CD4-positive, alpha-beta T cell (primary cell): Measurements from ENCODE around the gene MAMDC4. TPM values are rescaled to one million over a fixed set of nuclear protein-coding genes. Genes with fewer than 3 reads are reported as not detected.
A peak's percentile ranks its signal among the peaks of the same experiment; 100 is the strongest.

Experiments
- ATAC-seq: fragments of 200-7000 bp; cut with Tn5 transposase; one replicate; pipeline ENCODE4 v1.10.0; 2022; ENCODE audit warnings: mild to moderate bottlenecking; ENCODE audit not compliant: poor library complexity
- CTCF ChIA-PET: fragments of 350-600 bp; sonication (Branson Sonifier 250); formaldehyde crosslinking; loops from one replicate; lab custom pipeline; 2021; ENCODE audit warnings: antibody characterized with exemption, inconsistent platforms; lab: Charles Lee
- POLR2A ChIA-PET: fragments of 350-600 bp; sonication (Branson Sonifier 250); formaldehyde crosslinking; loops from one replicate; lab custom pipeline; 2021; ENCODE audit warnings: antibody characterized with exemption, inconsistent platforms; lab: Charles Lee
- DNase-seq, 14 experiments: peaks; one replicate each; pipeline ENCODE4 v3.0.0-alpha.2; 2013 to 2020; ENCODE audit warnings: mixed read lengths in 2 of 14
- H3K27ac ChIP-seq, 2 donors: one replicate each; pipeline versions ENCODE4 v1.5.1 to v1.7.0; 2013; ENCODE audit warnings: low read length in 2 of 2, low read depth in 1 of 2, mild to moderate bottlenecking in 1 of 2
- H3K27me3 ChIP-seq, 2 experiments: 1 replicate in 1 of 2; 2 replicates in 1 of 2; pipeline versions ENCODE4 v1.6.1 to v1.7.0; 2013; ENCODE audit warnings: low read length in 2 of 2, control low read depth in 1 of 2, mild to moderate bottlenecking in 1 of 2, moderate library complexity in 1 of 2; ENCODE audit not compliant: insufficient read depth in 2 of 2, control insufficient read depth in 1 of 2
- H3K36me3 ChIP-seq: one replicate; pipeline ENCODE4 v1.6.1; 2013; ENCODE audit warnings: low read length, control low read depth; ENCODE audit not compliant: insufficient read depth
- H3K4me1 ChIP-seq: one replicate; pipeline ENCODE4 v1.6.1; 2013; ENCODE audit warnings: low read length, control low read depth; ENCODE audit not compliant: insufficient read depth
- H3K4me3 ChIP-seq: one replicate; pipeline ENCODE4 v1.5.1; 2013; ENCODE audit warnings: mild to moderate bottlenecking, low read length, moderate library complexity
- H3K9me3 ChIP-seq, 2 experiments: 1 replicate in 1 of 2; 2 replicates in 1 of 2; pipeline versions ENCODE4 v1.6.1 to v1.7.0; 2013; ENCODE audit warnings: low read length in 2 of 2, mild to moderate bottlenecking in 2 of 2, control low read depth in 1 of 2, moderate library complexity in 1 of 2; ENCODE audit not compliant: control insufficient read depth in 1 of 2, insufficient read depth in 1 of 2
- H3K27ac Mint-ChIP-seq: one replicate; pipeline ENCODE4 v1.8.0; 2020; ENCODE audit warnings: mixed read lengths
- H3K27me3 Mint-ChIP-seq: one replicate; pipeline ENCODE4 v1.8.0; 2021; ENCODE audit warnings: mixed read lengths
- H3K36me3 Mint-ChIP-seq: one replicate; pipeline ENCODE4 v1.8.0; 2021; ENCODE audit warnings: low read depth, mixed read lengths
- H3K4me1 Mint-ChIP-seq: one replicate; pipeline ENCODE4 v1.8.0; 2021; ENCODE audit warnings: low read depth, mixed read lengths
- H3K4me3 Mint-ChIP-seq: one replicate; pipeline ENCODE4 v1.8.0; 2020; ENCODE audit warnings: mild to moderate bottlenecking, mixed read lengths
- H3K9me3 Mint-ChIP-seq: one replicate; pipeline ENCODE4 v1.8.0; 2020; ENCODE audit warnings: mixed read lengths
- intact Hi-C, 2 experiments: fragments of 100-400 bp; cut with DNase I in 1 of 2; cut with micrococcal nuclease in 1 of 2; formaldehyde crosslinking; loops; one replicate each; pipeline versions ENCODE4 v1.15.1 to v1.9.0; 2023 to 2025; cut with DNase I, micrococcal nuclease
- total RNA-seq, 174 experiments: library from RNA in 2 of 174; stranded (reverse) in 2 of 174; gene quantifications; one replicate each; pipeline ENCODE4 v1.2.3 and lab custom pipeline; 2021 to 2026
- TF ChIP-seq, protein P1 (sequence below): fragments of 200-600 bp; IDR thresholded peaks from one replicate; pipeline ENCODE4 v1.8.0; 2022; ENCODE audit warnings: antibody characterized with exemption, mild to moderate bottlenecking

The MAMDC4 gene
- total RNA-seq, 2 experiments from 2014 or later, result 2.2 to 3.4 TPM

- CTCF ChIA-PET, result no interaction called here
- no peak for DNase-seq
- H3K4me1 Mint-ChIP-seq, result no peaks in the 10 kb centered on the region
Observed at GRCh38 chr9:136828474-136829140, 23.5 kb upstream of the MAMDC4 start.

DNA sequence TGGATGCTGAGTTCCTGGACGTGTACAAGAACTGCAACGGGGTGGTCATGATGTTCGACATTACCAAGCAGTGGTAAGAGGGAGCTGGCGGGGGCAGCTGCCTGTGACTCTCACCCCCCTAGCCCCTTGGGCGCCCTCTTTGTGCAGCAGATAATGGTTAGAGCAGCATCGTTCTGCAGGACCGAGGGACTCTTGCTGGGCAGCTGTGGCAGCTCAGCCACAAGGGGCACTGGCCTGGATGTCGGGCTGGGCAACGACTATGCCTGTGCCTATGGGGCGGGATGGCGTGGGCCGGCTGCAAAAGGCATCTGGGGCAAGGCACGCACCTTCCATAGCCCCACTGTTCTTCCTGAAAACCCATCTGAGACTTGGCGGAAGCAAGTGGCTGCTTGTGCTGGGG, 22.7 kb upstream of the MAMDC4 start:
- POLR2A ChIA-PET, result no interaction called here
- H3K27ac Mint-ChIP-seq, result no peak overlapping the region
- CTCF ChIA-PET, result no interaction called here

More at GRCh38 chr9:136828474-136829140, 23.5 kb upstream of the MAMDC4 start:
- no peak overlapping the region for H3K27ac ChIP-seq
- no peak overlapping the region for H3K4me3 ChIP-seq
- peaks cover 30% of the 10 kb centered on the region for H3K36me3 Mint-ChIP-seq
- POLR2A ChIA-PET, result no interaction called here
- TF ChIP-seq, protein P1, sequence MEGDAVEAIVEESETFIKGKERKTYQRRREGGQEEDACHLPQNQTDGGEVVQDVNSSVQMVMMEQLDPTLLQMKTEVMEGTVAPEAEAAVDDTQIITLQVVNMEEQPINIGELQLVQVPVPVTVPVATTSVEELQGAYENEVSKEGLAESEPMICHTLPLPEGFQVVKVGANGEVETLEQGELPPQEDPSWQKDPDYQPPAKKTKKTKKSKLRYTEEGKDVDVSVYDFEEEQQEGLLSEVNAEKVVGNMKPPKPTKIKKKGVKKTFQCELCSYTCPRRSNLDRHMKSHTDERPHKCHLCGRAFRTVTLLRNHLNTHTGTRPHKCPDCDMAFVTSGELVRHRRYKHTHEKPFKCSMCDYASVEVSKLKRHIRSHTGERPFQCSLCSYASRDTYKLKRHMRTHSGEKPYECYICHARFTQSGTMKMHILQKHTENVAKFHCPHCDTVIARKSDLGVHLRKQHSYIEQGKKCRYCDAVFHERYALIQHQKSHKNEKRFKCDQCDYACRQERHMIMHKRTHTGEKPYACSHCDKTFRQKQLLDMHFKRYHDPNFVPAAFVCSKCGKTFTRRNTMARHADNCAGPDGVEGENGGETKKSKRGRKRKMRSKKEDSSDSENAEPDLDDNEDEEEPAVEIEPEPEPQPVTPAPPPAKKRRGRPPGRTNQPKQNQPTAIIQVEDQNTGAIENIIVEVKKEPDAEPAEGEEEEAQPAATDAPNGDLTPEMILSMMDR, result no peak
- H3K9me3 Mint-ChIP-seq, result no peaks in the 10 kb centered on the region
- intact Hi-C loops, result no loop called here
- no peak overlapping the region for H3K4me3 Mint-ChIP-seq
- H3K4me1 ChIP-seq, result no peaks in the 10 kb centered on the region
- H3K27me3 ChIP-seq, result no peaks in the 10 kb centered on the region
- no peaks in the 10 kb centered on the region for H3K27me3 Mint-ChIP-seq
- peaks cover 50% of the 10 kb centered on the region for H3K36me3 ChIP-seq
- no peak overlapping the region for H3K27ac Mint-ChIP-seq
- no peak for ATAC-seq
- no peaks in the 10 kb centered on the region for H3K9me3 ChIP-seq

DNA sequence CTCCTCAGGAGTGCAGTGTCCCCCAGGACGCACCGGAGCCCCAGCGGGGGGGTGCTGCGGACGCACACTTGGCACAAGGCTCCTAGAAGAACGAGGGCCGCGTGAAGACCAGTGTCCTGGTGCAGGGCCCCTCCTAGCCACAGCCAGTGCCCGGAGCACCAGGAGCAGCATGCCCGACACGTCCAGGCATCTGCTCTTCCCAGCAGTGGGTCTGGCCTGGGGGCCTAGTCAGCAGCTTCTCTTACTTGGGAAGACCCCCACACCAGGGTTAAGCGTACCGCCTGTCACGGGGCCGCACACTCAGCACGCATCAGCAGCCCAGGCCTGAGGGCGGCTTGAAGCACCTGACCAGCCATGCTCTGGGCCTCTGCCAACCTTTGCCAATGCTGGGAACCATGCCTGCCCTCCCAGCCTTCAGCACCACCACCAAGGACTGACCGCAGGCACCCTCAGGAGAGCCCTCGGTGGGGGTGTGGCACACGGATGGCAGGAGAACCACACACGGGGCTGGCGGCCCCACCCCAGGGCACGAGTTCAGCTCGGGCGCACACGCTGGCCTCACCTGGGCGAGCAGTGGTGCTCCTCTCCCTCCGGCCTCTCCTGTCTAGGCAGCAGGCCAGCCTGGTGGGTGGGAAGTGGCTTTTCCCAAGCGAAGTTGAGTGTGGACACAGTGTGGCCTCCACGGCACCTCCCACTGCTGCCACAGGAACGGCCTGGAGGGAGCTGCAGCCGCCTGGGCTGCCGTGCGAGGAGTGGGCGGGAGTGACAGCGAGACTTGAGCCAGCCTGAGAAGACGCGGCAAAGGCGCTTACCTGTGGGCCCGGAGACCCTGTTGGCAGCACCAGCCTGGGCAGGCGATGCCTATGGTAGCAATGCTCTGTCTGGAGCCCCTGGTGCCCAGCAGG, 21.9 kb upstream of the MAMDC4 start:
- intact Hi-C loops, result no loop called here
- Mint-ChIP-seq H3K9me3 (no peaks in the 10 kb centered on the region), H3K27me3 (no peaks in the 10 kb centered on the region), H3K4me1 (no peaks in the 10 kb centered on the region), H3K27ac (no peak overlapping the region), H3K36me3 (peaks cover 32% of the 10 kb centered on the region), H3K4me3 (no peak overlapping the region)
- CTCF ChIA-PET, result no interaction called here
- peak in 1 of 14 experiments; percentile 18 for DNase-seq
- no peaks in the 10 kb centered on the region for H3K27me3 ChIP-seq
- H3K27ac ChIP-seq, result no peak overlapping the region
- H3K4me1 ChIP-seq, result no peaks in the 10 kb centered on the region
- peaks cover 48% of the 10 kb centered on the region for H3K36me3 ChIP-seq
- no peak for ATAC-seq
- TF ChIP-seq, protein P1, result no peak
- POLR2A ChIA-PET, result no interaction called here
- H3K4me3 ChIP-seq, result no peak overlapping the region
- H3K9me3 ChIP-seq, result no peaks in the 10 kb centered on the region

More for the DNA sequence above, 22.7 kb upstream of the MAMDC4 start:
- Mint-ChIP-seq H3K27me3 (no peaks in the 10 kb centered on the region), H3K4me3 (no peak overlapping the region), H3K36me3 (peaks cover 32% of the 10 kb centered on the region), H3K9me3 (no peaks in the 10 kb centered on the region), H3K4me1 (no peaks in the 10 kb centered on the region)
- H3K4me3 ChIP-seq, result no peak overlapping the region
- TF ChIP-seq, protein P1, result no peak
- H3K4me1 ChIP-seq, result no peaks in the 10 kb centered on the region
- H3K27me3 ChIP-seq, result no peaks in the 10 kb centered on the region
- H3K36me3 ChIP-seq, result peaks cover 48% of the 10 kb centered on the region
- no peak overlapping the region for H3K27ac ChIP-seq
- DNase-seq, result peak in 1 of 14 experiments; percentile 15
- no peak for ATAC-seq
- intact Hi-C loops, result no loop called here
- no peaks in the 10 kb centered on the region for H3K9me3 ChIP-seq
